ENCODE measurements around the gene SPDYA.

- no peak for TF ChIP-seq CTCF (IDR thresholded peaks at IDR 0.05; ENCODE audit: low read depth, low read length, poor library complexity, severe bottlenecking)
- TF ChIP-seq EZH2phosphoT487 (IDR thresholded peaks at IDR 0.05; ENCODE audit: borderline replicate concordance, low read length) = no peak
Observed at GRCh38 chr2:28870146-28870891, 59.7 kb downstream of the SPDYA start, which contains the start of gene TRMT61B.
